Fibroblast of lung (primary cell): ENCODE measurements around the gene RANBP10.

ENCODE experiments used
- CTCF ChIP-seq, 2 donors: IDR thresholded peaks in 1 of 2; conservative IDR thresholded peaks in 1 of 2; 1 replicate in 1 of 2; 2 replicates in 1 of 2; pipeline ENCODE4 v1.5.1; 2011 to 2012; ENCODE audit warnings: low read length in 2 of 2, control low read depth in 1 of 2, inconsistent platforms in 1 of 2, low read depth in 1 of 2, mild to moderate bottlenecking in 1 of 2
- EZH2 ChIP-seq: IDR thresholded peaks from 2 replicates; pipeline ENCODE4 v1.5.1; 2012; ENCODE audit warnings: low read length, control low read depth, mild to moderate bottlenecking; ENCODE audit errors: missing control alignments

GRCh38 chr16:67811899-67812298 is 5.5 kb upstream of the RANBP10 start:
- TF ChIP-seq CTCF (conservative IDR thresholded peaks at IDR 0.05 in 1 of 2, IDR thresholded peaks at IDR 0.05 in 1 of 2; ENCODE audit: low read depth in 1 of 2, low read length in 2 of 2) (no peak), EZH2 (no peak)
